Endothelial cell of umbilical vein (primary cell): Measurements from ENCODE around the gene LFNG. TPM values are rescaled to one million over a fixed set of nuclear protein-coding genes. Genes with fewer than 3 reads are reported as not detected.

Experiments used
- BruUV-seq: library from RNA; stranded (reverse); fragments of 400-500 nt; replicated peaks from 2 replicates; lab custom pipeline; 2021; lab: Mats Ljungman, UMichigan
- CTCF ChIA-PET: fragments of 300-600, 350-600 bp; sonication (Branson Sonifier 250); formaldehyde crosslinking; loops from one replicate; lab custom pipeline; 2021; ENCODE audit warnings: antibody characterized with exemption, inconsistent platforms; lab: Charles Lee
- POLR2A ChIA-PET: fragments of 300-600, 350-600 bp; sonication (Branson Sonifier 250); formaldehyde crosslinking; loops from one replicate; lab custom pipeline; 2021; ENCODE audit warnings: antibody characterized with exemption, inconsistent platforms; lab: Charles Lee
- DNase-seq: peaks from one replicate; pipeline ENCODE4 v3.0.0-alpha.2; 2011; ENCODE audit warnings: low read depth, low spot score
- FAIRE-seq: peaks from 2 replicates; lab custom pipeline; 2011; peaks lifted over from hg19 to GRCh38; lab: Jason Lieb, UNC
- H2AFZ ChIP-seq: 2 replicates; pipeline ENCODE4 v1.6.0; 2012; ENCODE audit warnings: low read depth, low read length, control low read depth, inconsistent platforms
- H3K27ac ChIP-seq: 2 replicates; pipeline ENCODE4 v1.5.1; 2011; ENCODE audit warnings: low read depth, mild to moderate bottlenecking, control low read depth, low read length, moderate library complexity; ENCODE audit not compliant: insufficient read depth
- H3K27me3 ChIP-seq, 2 experiments: 2 replicates each; pipeline versions ENCODE4 v1.6.0 to v1.6.1; 2011; ENCODE audit warnings: low read length in 2 of 2, mixed read lengths in 1 of 2; ENCODE audit not compliant: control insufficient read depth in 2 of 2, insufficient read depth in 2 of 2
- H3K36me3 ChIP-seq, 2 experiments: 2 replicates in 1 of 2; 3 replicates in 1 of 2; pipeline ENCODE4 v1.5.1; 2011; ENCODE audit warnings: low read length in 2 of 2, mild to moderate bottlenecking in 1 of 2, moderate library complexity in 1 of 2; ENCODE audit not compliant: control insufficient read depth in 2 of 2, insufficient read depth in 2 of 2; ENCODE audit errors: extremely low read depth in 1 of 2
- H3K4me1 ChIP-seq: 3 replicates; pipeline ENCODE4 v1.5.1; 2011; ENCODE audit warnings: mild to moderate bottlenecking, low read length; ENCODE audit not compliant: control insufficient read depth, insufficient read depth; ENCODE audit errors: extremely low read depth
- H3K4me2 ChIP-seq: 2 replicates; pipeline ENCODE4 v1.6.1; 2011; ENCODE audit warnings: low read length, control low read depth, mixed read lengths; ENCODE audit not compliant: insufficient read depth
- H3K4me3 ChIP-seq, 3 experiments: fragments of 200-600 bp in 1 of 3; sonication (generic), shearing (Covaris generic) in 1 of 3; replicated peaks in 1 of 3; 2 replicates each; pipeline ENCODE4 v1.5.1; 2011 to 2016; ENCODE audit warnings: control low read depth in 3 of 3, low read length in 3 of 3, mild to moderate bottlenecking in 2 of 3, inconsistent platforms in 1 of 3, low read depth in 1 of 3, moderate library complexity in 1 of 3; ENCODE audit not compliant: insufficient read depth in 1 of 3
- H3K79me2 ChIP-seq: 2 replicates; pipeline ENCODE4 v1.6.0; 2012; ENCODE audit warnings: low read length, inconsistent platforms; ENCODE audit not compliant: control insufficient read depth, insufficient read depth
- H3K9ac ChIP-seq: replicated peaks from 2 replicates; pipeline ENCODE3; 2011; ENCODE audit warnings: low read length, control low read depth; ENCODE audit not compliant: insufficient read depth; ENCODE audit errors: extremely low read depth
- H3K9me1 ChIP-seq: replicated peaks from 3 replicates; pipeline ENCODE4 v1.6.0; 2011; ENCODE audit warnings: mild to moderate bottlenecking, low read length; ENCODE audit not compliant: control insufficient read depth, insufficient read depth; ENCODE audit errors: extremely low read depth
- H3K9me3 ChIP-seq: replicated peaks from 2 replicates; pipeline ENCODE4 v1.5.1; 2012; ENCODE audit warnings: low read length, inconsistent platforms; ENCODE audit not compliant: control insufficient read depth, insufficient read depth
- H4K20me1 ChIP-seq: replicated peaks from 2 replicates; pipeline ENCODE3; 2011; ENCODE audit warnings: mild to moderate bottlenecking, low read length; ENCODE audit not compliant: control insufficient read depth, insufficient read depth; ENCODE audit errors: extremely low read depth
- EZH2 ChIP-seq: IDR thresholded peaks from 2 replicates; pipeline ENCODE4 v1.6.1; 2012; ENCODE audit warnings: borderline replicate concordance, low read depth, mild to moderate bottlenecking, moderate library complexity, low read length, inconsistent platforms; ENCODE audit not compliant: severe bottlenecking
- FOS ChIP-seq: IDR thresholded peaks from 2 replicates; pipeline ENCODE4 v1.6.1; 2011; ENCODE audit warnings: mild to moderate bottlenecking, low read length, moderate library complexity, borderline replicate concordance; ENCODE audit not compliant: insufficient read depth
- GATA2 ChIP-seq: IDR thresholded peaks from 2 replicates; pipeline ENCODE4 v1.7.0; 2011; ENCODE audit warnings: low read depth, mild to moderate bottlenecking, moderate library complexity, mixed read lengths, low read length; ENCODE audit not compliant: insufficient read length, insufficient read depth
- JUN ChIP-seq: IDR thresholded peaks from 2 replicates; pipeline ENCODE4 v1.6.1; 2011; ENCODE audit warnings: borderline replicate concordance, low read depth; ENCODE audit not compliant: insufficient read length, insufficient read depth
- MYC ChIP-seq: IDR thresholded peaks from one replicate; pipeline ENCODE4 v1.6.1; 2011; ENCODE audit warnings: mild to moderate bottlenecking, low read depth, low read length
- POLR2A ChIP-seq: IDR thresholded peaks from 2 replicates; pipeline ENCODE4 v1.6.1; 2012; ENCODE audit warnings: low read depth, mild to moderate bottlenecking, control low read depth, low read length
- POLR2AphosphoS5 ChIP-seq: IDR thresholded peaks from 2 replicates; pipeline ENCODE4 v1.6.1; 2012; ENCODE audit warnings: low read depth, mild to moderate bottlenecking, control low read depth, low read length, moderate library complexity; ENCODE audit not compliant: insufficient read depth
- dilution Hi-C: fragments of 300-500 bp; cut with MboI; formaldehyde crosslinking; loops from one replicate; pipeline ENCODE4 v1.15.0; 2019; ENCODE audit warnings: low sequenced_read_pairs; ENCODE audit not compliant: extremely low pct_ligation_motif_present
- intact Hi-C: fragments of 100-400 bp; cut with micrococcal nuclease; formaldehyde crosslinking; loops from one replicate; pipeline ENCODE4 v1.10.0; 2022
- polyA plus RNA-seq, 4 experiments: library from polyadenylated mRNA; depleted of rRNA in 3 of 4; stranded (reverse) in 3 of 4; unstranded in 1 of 4; fragments of >200 nt; gene quantifications; 2 replicates each; pipeline versions ENCODE4 v1.2.1 to v1.2.3, GENCODE V29; 2011 to 2012; ENCODE audit warnings: missing spikeins in 1 of 4
- total RNA-seq: library from RNA; stranded (reverse); gene quantifications from 2 replicates; pipeline ENCODE4 v1.2.3, GENCODE V29; 2021
- TF ChIP-seq, protein P1 (sequence below): IDR thresholded peaks from 2 replicates; pipeline ENCODE4 v1.6.1; 2011; ENCODE audit not compliant: insufficient read depth, insufficient read length
- TF ChIP-seq, protein P2 (sequence below), 2 donors: IDR thresholded peaks; 1 replicate in 1 of 2; 2 replicates in 1 of 2; pipeline ENCODE4 v1.5.1; 2011; ENCODE audit warnings: low read length in 2 of 2, mild to moderate bottlenecking in 2 of 2, moderate library complexity in 2 of 2, control low read depth in 1 of 2, inconsistent platforms in 1 of 2, low read depth in 1 of 2; ENCODE audit not compliant: insufficient read depth in 1 of 2; ENCODE audit errors: extremely low read depth in 1 of 2

Gene LFNG
- total and polyA plus RNA-seq, 2 donors (not counting 3 experiments of a cell fraction or from before 2014, with no cell fraction given), result 12.6 to 13.1 TPM

DNA sequence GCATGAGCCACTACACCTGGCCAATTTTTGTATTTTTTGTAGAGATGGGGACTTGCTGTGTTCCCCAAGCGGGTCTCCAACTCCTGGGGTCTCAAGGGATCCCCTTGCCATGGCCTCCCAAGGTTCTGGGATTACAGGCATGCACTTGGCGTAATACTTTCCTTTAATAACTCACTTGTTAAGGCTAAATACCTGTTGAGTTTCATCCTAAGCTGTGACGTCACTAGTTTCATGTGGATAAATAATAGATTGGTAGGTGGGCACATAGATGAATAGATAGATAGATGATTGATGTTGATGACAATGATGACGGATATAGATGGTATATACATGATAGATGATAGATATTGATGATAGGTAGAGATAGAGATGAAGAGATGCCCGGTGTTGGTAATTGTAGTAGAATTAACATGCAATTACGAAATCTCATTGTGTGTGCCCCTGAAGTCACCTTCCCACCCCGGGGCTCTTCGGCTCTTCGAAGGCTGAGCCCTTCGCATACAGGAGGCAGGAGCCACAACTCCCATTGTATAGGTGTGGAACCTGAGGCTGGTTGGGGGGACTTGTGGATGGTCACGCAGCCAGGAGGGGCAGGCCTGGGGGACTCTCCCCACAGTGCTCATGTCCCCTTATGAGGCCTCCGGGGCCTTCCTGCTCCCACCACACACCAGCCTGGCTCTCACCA lies 45.9 kb upstream of the LFNG start:
- Histone ChIP-seq H3K4me3 (no peak overlapping the region), H3K4me2 (no peak overlapping the region), H3K4me1 (peaks cover 7% of the 10 kb centered on the region), H3K27me3 (no peaks in the 10 kb centered on the region), H3K9me3 (no peaks in the 10 kb centered on the region), H3K9me1 (no peaks in the 10 kb centered on the region), H2AFZ (no peak overlapping the region), H3K9ac (no peak overlapping the region), H4K20me1 (no peaks in the 10 kb centered on the region), H3K27ac (no peak overlapping the region), H3K79me2 (no peaks in the 10 kb centered on the region), H3K36me3 (no peaks in the 10 kb centered on the region)
- POLR2A ChIA-PET, result no interaction called here
- intact Hi-C loops, result loop anchor here (10.0 kb wide), 1 partner anchor 161 kb away; the partner anchor contains the start of gene TTYH3
- no TSS peak for BruUV-seq
- FAIRE-seq (no peak), DNase-seq (no peak)
- CTCF ChIA-PET, result interaction anchor here (1.4 kb wide), 1 partner anchor 22 kb away, joined by 4 read pairs; no protein-coding TSS in a partner anchor
- dilution Hi-C loops, result no loop called here
- TF ChIP-seq, protein P1, sequence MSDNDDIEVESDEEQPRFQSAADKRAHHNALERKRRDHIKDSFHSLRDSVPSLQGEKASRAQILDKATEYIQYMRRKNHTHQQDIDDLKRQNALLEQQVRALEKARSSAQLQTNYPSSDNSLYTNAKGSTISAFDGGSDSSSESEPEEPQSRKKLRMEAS, result no peak
- TF ChIP-seq POLR2A, result no peak
- no peak for TF ChIP-seq EZH2
- TF ChIP-seq, protein P2, sequence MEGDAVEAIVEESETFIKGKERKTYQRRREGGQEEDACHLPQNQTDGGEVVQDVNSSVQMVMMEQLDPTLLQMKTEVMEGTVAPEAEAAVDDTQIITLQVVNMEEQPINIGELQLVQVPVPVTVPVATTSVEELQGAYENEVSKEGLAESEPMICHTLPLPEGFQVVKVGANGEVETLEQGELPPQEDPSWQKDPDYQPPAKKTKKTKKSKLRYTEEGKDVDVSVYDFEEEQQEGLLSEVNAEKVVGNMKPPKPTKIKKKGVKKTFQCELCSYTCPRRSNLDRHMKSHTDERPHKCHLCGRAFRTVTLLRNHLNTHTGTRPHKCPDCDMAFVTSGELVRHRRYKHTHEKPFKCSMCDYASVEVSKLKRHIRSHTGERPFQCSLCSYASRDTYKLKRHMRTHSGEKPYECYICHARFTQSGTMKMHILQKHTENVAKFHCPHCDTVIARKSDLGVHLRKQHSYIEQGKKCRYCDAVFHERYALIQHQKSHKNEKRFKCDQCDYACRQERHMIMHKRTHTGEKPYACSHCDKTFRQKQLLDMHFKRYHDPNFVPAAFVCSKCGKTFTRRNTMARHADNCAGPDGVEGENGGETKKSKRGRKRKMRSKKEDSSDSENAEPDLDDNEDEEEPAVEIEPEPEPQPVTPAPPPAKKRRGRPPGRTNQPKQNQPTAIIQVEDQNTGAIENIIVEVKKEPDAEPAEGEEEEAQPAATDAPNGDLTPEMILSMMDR (IDR thresholded peaks at IDR 0.05; ENCODE audit: extremely low read depth in 1 of 2, insufficient read depth in 1 of 2, low read depth in 1 of 2, low read length in 2 of 2), result no peak
- TF ChIP-seq JUN, result no peak
- no peak for TF ChIP-seq POLR2AphosphoS5
- no peak for TF ChIP-seq FOS
- no peak for TF ChIP-seq MYC
- no peak for TF ChIP-seq GATA2
